HG03457 (cell line): Measurements from ENCODE around the gene WDFY4.

ENCODE experiments used
- ATAC-seq: cut with Tn5 transposase; IDR thresholded peaks from one replicate; pipeline ENCODE4 v1.9.1; 2021; ENCODE audit warnings: moderate number of reproducible peaks; ENCODE audit not compliant: unreplicated experiment

The WDFY4 gene

DNA sequence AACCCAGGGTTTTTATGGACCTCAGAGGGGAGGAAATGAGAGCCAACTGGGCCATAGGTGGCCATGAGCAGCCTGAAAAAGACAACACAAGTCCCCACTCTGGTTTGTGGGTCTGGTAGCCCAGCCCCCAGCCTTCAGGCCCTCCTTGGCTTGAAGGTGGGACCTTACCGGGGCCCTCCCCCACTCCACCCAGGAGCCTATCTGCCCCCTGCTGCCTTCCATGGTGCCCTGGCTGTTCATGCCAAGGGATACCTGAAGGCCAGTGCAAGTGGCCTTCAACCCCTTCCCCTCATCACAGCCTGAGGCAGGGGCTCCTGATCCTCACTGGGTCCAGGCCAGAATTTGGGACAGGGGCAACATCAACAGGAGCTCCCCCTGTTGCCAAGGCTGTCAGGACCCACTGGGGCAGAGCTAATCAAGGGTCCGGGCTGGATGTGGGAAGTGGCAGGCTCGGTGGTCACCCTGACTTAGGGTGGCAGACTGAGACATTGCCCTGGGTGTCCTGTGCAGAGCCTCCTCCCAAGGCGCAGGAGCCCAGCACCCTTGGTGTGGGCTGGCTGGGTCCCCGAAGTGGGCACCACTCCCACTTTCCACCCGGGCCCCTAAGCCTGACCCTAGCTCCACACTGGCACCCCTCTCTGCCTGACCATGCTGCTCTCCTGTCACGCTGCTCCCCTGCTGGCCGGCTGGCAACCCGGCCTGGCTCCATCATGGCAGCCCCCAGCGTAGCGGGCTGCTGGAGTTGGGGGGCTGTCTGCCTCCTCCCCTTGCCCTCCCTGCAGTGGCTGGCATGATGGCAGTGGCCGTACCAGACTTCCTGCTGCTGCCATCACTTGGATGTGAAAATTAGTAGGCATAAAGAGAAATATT, 6.4 kb downstream of the WDFY4 start:
- no peak for ATAC-seq

- no peak for ATAC-seq
These were observed 7.3 kb downstream of the WDFY4 start for GRCh38 chr10:48691812-48692528.

- ATAC-seq = no peak
These were observed 8.1 kb downstream of the WDFY4 start for GRCh38 chr10:48692748-48693147.

DNA sequence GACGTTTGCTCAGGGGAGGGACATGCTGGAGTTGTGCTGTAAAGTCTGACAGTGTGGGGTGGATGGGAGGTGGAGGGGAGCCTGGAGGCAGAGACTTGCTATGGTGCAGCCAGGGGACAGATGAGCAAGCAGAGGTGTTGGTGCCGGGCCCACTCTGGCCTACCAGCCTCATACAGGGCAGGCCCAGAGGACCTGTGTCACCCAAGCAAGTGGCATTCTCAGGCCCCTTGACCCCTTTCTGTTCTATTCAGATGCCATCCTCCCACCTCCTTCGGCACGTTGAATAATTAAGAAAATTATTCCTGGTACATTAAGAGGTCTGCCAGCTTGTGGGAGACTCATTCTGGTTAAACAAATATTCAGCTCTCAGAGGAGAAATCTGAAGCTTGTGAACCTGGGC, 8.5 kb downstream of the WDFY4 start:
- ATAC-seq = no peak

- ATAC-seq = no peak
These were observed 9.8 kb downstream of the WDFY4 start for GRCh38 chr10:48694371-48695030.

- no peak for ATAC-seq
These were observed 11.2 kb downstream of the WDFY4 start for GRCh38 chr10:48695636-48696534.

- no peak for ATAC-seq
These were observed 11.8 kb downstream of the WDFY4 start for GRCh38 chr10:48696535-48696873.

DNA sequence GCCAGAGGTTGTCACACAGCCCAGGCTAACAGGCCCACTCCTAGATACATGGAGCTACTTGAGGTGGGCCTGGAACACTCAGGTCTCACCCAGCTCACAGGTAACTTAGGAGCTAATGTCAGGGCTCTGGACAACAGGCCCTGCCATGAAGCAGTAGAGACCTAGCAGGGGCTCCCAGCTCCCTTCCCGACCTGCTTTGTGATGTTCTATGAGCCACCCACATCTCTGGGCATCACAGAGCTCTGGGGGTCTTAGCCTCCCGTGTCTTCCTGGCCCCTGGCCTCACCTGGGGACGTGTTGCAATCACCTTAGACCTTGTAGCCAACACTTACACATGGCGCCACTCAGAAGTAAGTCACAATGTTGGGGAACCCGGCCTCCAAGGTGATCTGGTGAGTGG, 12.4 kb downstream of the WDFY4 start:
- no peak for ATAC-seq

- no peak for ATAC-seq
These were observed 13.4 kb downstream of the WDFY4 start for GRCh38 chr10:48697821-48698764.

DNA sequence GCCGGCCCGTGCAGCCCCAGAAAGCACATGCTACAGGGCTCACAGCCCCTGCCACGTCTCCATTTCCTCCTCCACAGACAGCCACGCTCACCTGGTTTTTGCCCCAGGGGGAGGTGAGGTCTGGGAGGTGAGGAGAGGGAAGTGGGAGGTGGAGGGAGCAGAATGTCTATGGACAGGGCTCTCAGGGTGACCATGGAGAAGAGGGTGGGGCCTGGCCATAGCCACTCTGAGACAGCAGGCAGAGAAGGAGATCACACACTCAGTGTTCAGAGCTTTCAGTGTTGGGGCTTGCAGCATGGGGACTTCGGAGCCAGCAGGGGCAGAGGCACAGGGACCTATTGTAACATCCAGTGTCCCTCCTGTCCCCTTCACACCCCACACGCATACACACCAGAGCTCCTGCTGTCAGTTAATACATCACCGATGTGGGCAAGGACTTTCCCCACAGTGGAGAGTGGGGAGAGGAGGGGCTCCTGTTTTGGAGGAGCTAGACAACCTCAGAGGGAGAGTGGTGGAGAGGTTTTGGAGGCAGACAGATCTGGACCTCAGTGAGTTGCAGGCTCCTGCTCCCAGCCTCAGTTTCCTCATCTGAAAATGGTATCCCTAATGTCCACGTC, 14.4 kb downstream of the WDFY4 start:
- ATAC-seq = no peak

- no peak for ATAC-seq
These were observed 15.4 kb downstream of the WDFY4 start for GRCh38 chr10:48700071-48700470.

GRCh38 chr10:48700493-48700892, 15.8 kb downstream of the WDFY4 start:
- no peak for ATAC-seq

GRCh38 chr10:48701139-48701901, 16.6 kb downstream of the WDFY4 start:
- ATAC-seq = no peak

GRCh38 chr10:48701941-48702340, 17.3 kb downstream of the WDFY4 start:
- ATAC-seq = no peak

DNA sequence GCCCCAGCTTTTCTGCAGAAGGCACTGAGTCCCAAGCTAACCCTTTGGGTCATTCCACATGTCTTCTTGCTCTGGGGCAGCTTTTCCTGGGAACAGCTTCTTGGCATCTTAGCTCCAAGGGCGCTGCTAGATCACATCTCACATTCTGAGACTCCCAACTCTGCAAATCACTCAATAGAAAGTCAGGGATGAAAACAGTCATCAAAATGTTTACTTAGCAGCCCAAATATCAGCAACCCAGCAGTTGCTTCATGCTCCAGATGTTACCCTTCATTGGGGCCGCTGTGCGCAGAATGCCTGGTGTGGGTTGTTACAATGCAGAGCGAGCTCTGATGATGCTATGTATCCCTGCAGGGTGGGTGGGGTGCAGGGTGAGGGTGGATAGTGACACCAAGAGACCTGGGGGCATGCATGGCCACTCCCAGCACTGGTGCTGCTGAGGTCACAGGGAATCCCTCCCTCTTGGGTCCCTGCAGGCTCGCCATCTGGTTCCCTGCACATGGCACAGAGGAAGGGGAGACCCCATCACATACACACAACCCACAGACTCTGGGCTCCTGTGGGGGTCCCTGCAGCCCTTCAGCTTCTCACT, 19.0 kb downstream of the WDFY4 start:
- ATAC-seq = no peak

DNA sequence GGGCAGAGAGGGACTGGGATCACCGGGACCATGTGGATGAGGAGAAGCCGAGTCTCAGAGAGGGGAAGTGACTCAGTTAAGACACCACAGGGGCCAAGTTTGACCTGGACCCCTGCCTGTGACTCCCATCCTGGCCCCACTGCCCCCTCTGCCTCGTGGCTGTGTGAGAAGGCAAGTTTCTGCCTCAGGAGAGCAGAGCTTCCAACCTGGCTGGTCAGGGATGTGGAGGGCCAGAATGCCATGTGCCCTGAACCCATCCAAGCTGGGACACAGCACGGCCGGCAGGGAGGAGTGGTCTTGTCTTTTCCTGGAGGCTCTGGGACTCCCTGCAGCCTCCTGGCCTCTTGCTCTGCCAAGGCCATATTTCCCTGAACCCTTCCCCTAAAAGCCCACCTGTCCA, 19.5 kb downstream of the WDFY4 start:
- ATAC-seq = no peak

GRCh38 chr10:48705401-48705938, 20.8 kb downstream of the WDFY4 start:
- no peak for ATAC-seq

- no peak for ATAC-seq
These were observed 22.8 kb downstream of the WDFY4 start for GRCh38 chr10:48707472-48707871.
